HepG2 (cell line): Measurements from ENCODE around the gene CAPN2. TPM values are rescaled to one million over a fixed set of nuclear protein-coding genes. Genes with fewer than 3 reads are reported as not detected.

ENCODE experiments used
- ATAC-seq: fragments of 200-7000 bp; cut with Tn5 transposase; 3 replicates; pipeline ENCODE4 v1.9.1; 2020; ENCODE audit warnings: mild to moderate bottlenecking, moderate library complexity
- BruUV-seq: library from RNA; stranded (reverse); fragments of 400-500 nt; replicated peaks from 2 replicates; lab custom pipeline; 2021; lab: Mats Ljungman, UMichigan
- CTCF ChIA-PET: fragments of 300-600 bp; formaldehyde crosslinking; extraction: SDS; loops from one replicate; lab custom pipeline; 2021; ENCODE audit warnings: low total read pairs, inconsistent platforms, low intra/inter-chr PET ratio; lab: Yijun Ruan, JAX
- POLR2A ChIA-PET: fragments of 350-600 bp; sonication (Branson Sonifier 250); formaldehyde crosslinking; loops from one replicate; lab custom pipeline; 2020; ENCODE audit warnings: antibody characterized with exemption, inconsistent platforms; lab: Yijun Ruan, JAX
- DNase-seq: peaks from one replicate; pipeline ENCODE4 v3.0.0-alpha.2; 2015; ENCODE audit warnings: low spot score
- FAIRE-seq: peaks from 3 replicates; lab custom pipeline; 2011; peaks lifted over from hg19 to GRCh38; lab: Jason Lieb, UNC
- H2AFZ ChIP-seq: one replicate; pipeline ENCODE4 v1.6.1; 2011; ENCODE audit warnings: low read length, inconsistent platforms
- H3K27ac ChIP-seq: fragments of 300-600 bp; 3 replicates; pipeline ENCODE4 v1.8.0; 2011; ENCODE audit warnings: mixed run types, mild to moderate bottlenecking, mixed read lengths, low read length, inconsistent platforms; ENCODE audit not compliant: insufficient read depth; ENCODE audit errors: extremely low read length
- H3K27me3 ChIP-seq, 2 experiments: fragments of 200-600 bp in 1 of 2; 2 replicates in 1 of 2; 3 replicates in 1 of 2; pipeline versions ENCODE4 v1.6.0 to v1.8.0; 2011; ENCODE audit warnings: low read length in 2 of 2, mild to moderate bottlenecking in 2 of 2, moderate library complexity in 2 of 2, inconsistent platforms in 1 of 2; ENCODE audit not compliant: insufficient read depth in 2 of 2, control insufficient read depth in 1 of 2
- H3K36me3 ChIP-seq, 2 experiments: fragments of 200-600 bp in 1 of 2; replicated peaks in 1 of 2; 2 replicates in 1 of 2; 3 replicates in 1 of 2; pipeline versions ENCODE4 v1.5.1 to v1.8.0; 2011; ENCODE audit warnings: low read length in 2 of 2, inconsistent platforms in 1 of 2; ENCODE audit not compliant: insufficient read depth in 2 of 2, control insufficient read depth in 1 of 2
- H3K4me1 ChIP-seq: 2 replicates; pipeline ENCODE4 v1.5.1; 2012; ENCODE audit warnings: low read length, inconsistent platforms; ENCODE audit not compliant: insufficient read depth
- H3K4me2 ChIP-seq: 2 replicates; pipeline ENCODE4 v1.6.0; 2011; ENCODE audit warnings: low read depth, low read length, inconsistent platforms
- H3K4me3 ChIP-seq, 3 experiments: fragments of 200-600 bp in 1 of 3; sonication (generic), shearing (Covaris generic) in 1 of 3; replicated peaks in 1 of 3; 2 replicates each; pipeline ENCODE4 v1.5.1; 2011 to 2016; ENCODE audit warnings: low read length in 3 of 3, inconsistent platforms in 2 of 3, low read depth in 2 of 3, mild to moderate bottlenecking in 2 of 3, control low read depth in 1 of 3, mixed read lengths in 1 of 3; ENCODE audit not compliant: insufficient read depth in 1 of 3
- H3K79me2 ChIP-seq: one replicate; pipeline ENCODE4 v1.6.1; 2011; ENCODE audit warnings: low read length, inconsistent platforms; ENCODE audit not compliant: insufficient read depth
- H3K9ac ChIP-seq: 2 replicates; pipeline ENCODE4 v1.6.0; 2011; ENCODE audit warnings: mild to moderate bottlenecking, low read depth, low read length, inconsistent platforms; ENCODE audit not compliant: insufficient read depth
- H3K9me3 ChIP-seq: 2 replicates; pipeline ENCODE4 v1.5.1; 2012; ENCODE audit warnings: mild to moderate bottlenecking, low read length
- H4K20me1 ChIP-seq: 2 replicates; pipeline ENCODE4 v1.6.0; 2011; ENCODE audit warnings: inconsistent platforms, mild to moderate bottlenecking, low read length, moderate library complexity; ENCODE audit not compliant: insufficient read depth
- CENPX ChIP-seq: sonication (generic); formaldehyde crosslinking; IDR thresholded peaks from 2 replicates; pipeline ENCODE4 v1.9.0; 2021; ENCODE audit warnings: mild to moderate bottlenecking, missing genetic modification reagents, moderate library complexity
- CTCF ChIP-seq: sonication (generic); formaldehyde crosslinking; IDR thresholded peaks from 2 replicates; pipeline ENCODE4 v1.5.0; 2020; ENCODE audit warnings: mild to moderate bottlenecking, missing genetic modification reagents, moderate library complexity
- FOXC1 ChIP-seq: sonication (generic); formaldehyde crosslinking; IDR thresholded peaks from 2 replicates; pipeline ENCODE4 v1.8.0; 2022; ENCODE audit warnings: mild to moderate bottlenecking, missing genetic modification reagents, borderline replicate concordance
- HDAC1 ChIP-seq: sonication (generic); formaldehyde crosslinking; IDR thresholded peaks from 2 replicates; pipeline ENCODE4 v1.5.1; 2020; ENCODE audit warnings: mild to moderate bottlenecking, missing genetic modification reagents
- HOXA5 ChIP-seq: sonication (generic); formaldehyde crosslinking; IDR thresholded peaks from 2 replicates; pipeline ENCODE4 v1.4.0; 2020; ENCODE audit warnings: missing genetic modification reagents
- RAD21 ChIP-seq: fragments of 450-650 bp; formaldehyde crosslinking; IDR thresholded peaks from 2 replicates; pipeline ENCODE4 v1.5.0; 2020; ENCODE audit warnings: mild to moderate bottlenecking
- REL ChIP-seq: sonication (generic); formaldehyde crosslinking; conservative IDR thresholded peaks from 2 replicates; pipeline ENCODE4 v1.8.0; 2022; ENCODE audit warnings: mild to moderate bottlenecking, missing genetic modification reagents, moderate library complexity
- SMAD9 ChIP-seq: sonication (generic); formaldehyde crosslinking; IDR thresholded peaks from 2 replicates; pipeline ENCODE4 v1.5.1; 2020; ENCODE audit warnings: mild to moderate bottlenecking, missing genetic modification reagents
- STAG1 ChIP-seq: sonication (generic); formaldehyde crosslinking; IDR thresholded peaks from 2 replicates; pipeline ENCODE4 v1.4.0; 2020; ENCODE audit warnings: missing genetic modification reagents
- SYNCRIP ChIP-seq: fragments of 200-400 bp; formaldehyde crosslinking; IDR thresholded peaks from 2 replicates; pipeline ENCODE4 v1.6.1; 2018; ENCODE audit warnings: mild to moderate bottlenecking, low read depth, low read length; ENCODE audit not compliant: insufficient read depth
- TCF7L2 ChIP-seq: IDR thresholded peaks from 2 replicates; pipeline ENCODE4 v1.6.1; 2011; ENCODE audit warnings: mild to moderate bottlenecking, low read depth, low read length, moderate library complexity
- ZNF160 ChIP-seq: sonication (generic); formaldehyde crosslinking; IDR thresholded peaks from 2 replicates; pipeline ENCODE4 v1.8.0; 2022; ENCODE audit warnings: mild to moderate bottlenecking, inconsistent platforms, missing genetic modification reagents
- ZNF383 ChIP-seq: sonication (generic); formaldehyde crosslinking; IDR thresholded peaks from 2 replicates; pipeline ENCODE4 v1.4.0; 2020; ENCODE audit warnings: missing genetic modification reagents, mild to moderate bottlenecking, borderline replicate concordance
- ZNF605 ChIP-seq: sonication (generic); formaldehyde crosslinking; IDR thresholded peaks from 2 replicates; pipeline ENCODE4 v1.8.0; 2022; ENCODE audit warnings: mild to moderate bottlenecking, missing genetic modification reagents
- ZNF761 ChIP-seq: sonication (generic); formaldehyde crosslinking; conservative IDR thresholded peaks from 2 replicates; pipeline ENCODE4 v1.4.0; 2020; ENCODE audit warnings: mild to moderate bottlenecking, missing genetic modification reagents
- WGBS: methylation state at CpG from one replicate; pipeline ENCODE4 v1.1.6; 2017; ENCODE audit warnings: low lambda C conversion rate; 5-methylcytosine and 5-hydroxymethylcytosine counted together
- in situ Hi-C: cut with HindIII; loops from 2 replicates; pipeline ENCODE4 v1.10.0; 2017; ENCODE audit warnings: low pct_unique_long_range_greater_than_20kb; ENCODE audit not compliant: extremely low pct_ligation_motif_present
- intact Hi-C: fragments of 100-400 bp; cut with micrococcal nuclease; formaldehyde crosslinking; loops from one replicate; pipeline ENCODE4 v1.10.0; 2022; ENCODE audit not compliant: unreplicated experiment
- polyA plus RNA-seq, 8 experiments: library from polyadenylated mRNA; depleted of rRNA in 3 of 8; stranded (reverse) in 7 of 8; unstranded in 1 of 8; fragments of >200 nt; fragmentation: Illumina TruSeq in 4 of 8; extraction: Trizol in 4 of 8; gene quantifications; 2 replicates each; pipeline versions ENCODE4 v1.2.1 to v1.2.3, GENCODE V29; 2011 to 2016; ENCODE audit warnings: low read depth in 4 of 8, missing spikeins in 1 of 8, mixed read lengths in 1 of 8; ENCODE audit not compliant: insufficient read depth in 1 of 8
- total RNA-seq, 5 experiments: library from RNA; depleted of rRNA; stranded (reverse); fragments of >200 nt; fragmentation: Illumina TruSeq; extraction: Trizol; gene quantifications; 2 replicates each; pipeline ENCODE4 v1.2.3, GENCODE V29; 2016; ENCODE audit warnings: low read depth in 1 of 5
- TF ChIP-seq, protein P1 (sequence below): sonication (generic); formaldehyde crosslinking; IDR thresholded peaks from 2 replicates; pipeline ENCODE4 v1.4.0; 2020; ENCODE audit warnings: missing genetic modification reagents

CAPN2 gene
- total and polyA plus RNA-seq, 2 of the 13 experiments (the other 11 are each of a cell fraction or from before 2014, with no cell fraction given) = 6.2 to 7.4 TPM

- intact Hi-C loops (no loop called here), in situ Hi-C loops (no loop called here)
- ChIA-PET POLR2A (no interaction called here), CTCF (no interaction called here)
- 88% methylated on average over 9 of the region's 9 CpGs for WGBS
- H3K9ac ChIP-seq = no peak overlapping the region
- H3K36me3 ChIP-seq = no peaks in the 10 kb centered on the region
- H3K27me3 ChIP-seq = no peaks in the 10 kb centered on the region
- no peak for ATAC-seq
- no peaks in the 10 kb centered on the region for H4K20me1 ChIP-seq
- no peak overlapping the region for H3K4me3 ChIP-seq
- DNase-seq = no peak
- no TSS peak for BruUV-seq
- no peak overlapping the region for H2AFZ ChIP-seq
- H3K27ac ChIP-seq = no peak overlapping the region
- TF ChIP-seq TCF7L2 (no peak), REL (CRISPR knock-in tag) (no peak), FOXC1 (no peak), HOXA5 (CRISPR knock-in tag) (no peak), SYNCRIP (no peak), HDAC1 (CRISPR knock-in tag) (no peak)
- no peak for FAIRE-seq
- H3K9me3 ChIP-seq = no peaks in the 10 kb centered on the region
- H3K4me2 ChIP-seq = no peak overlapping the region
- 0 out of 2 replicates have a peak, but pooled peaks cover 10% of the 10 kb centered on the region for H3K4me1 ChIP-seq
- H3K79me2 ChIP-seq = no peaks in the 10 kb centered on the region
Measured at GRCh38 chr1:223758734-223759133, 46.4 kb downstream of the CAPN2 start.

- H3K36me3 ChIP-seq = no peaks in the 10 kb centered on the region
- TF ChIP-seq CTCF (CRISPR knock-in tag) = peak; percentile 34; the same call in 1 of the 2 replicates
- TF ChIP-seq ZNF761 (CRISPR knock-in tag) = no peak
- no peak for TF ChIP-seq RAD21
- TF ChIP-seq CENPX (CRISPR knock-in tag) = no peak
- no peak for TF ChIP-seq ZNF605
- TF ChIP-seq ZNF160 (CRISPR knock-in tag) = no peak
- TF ChIP-seq, protein P1, sequence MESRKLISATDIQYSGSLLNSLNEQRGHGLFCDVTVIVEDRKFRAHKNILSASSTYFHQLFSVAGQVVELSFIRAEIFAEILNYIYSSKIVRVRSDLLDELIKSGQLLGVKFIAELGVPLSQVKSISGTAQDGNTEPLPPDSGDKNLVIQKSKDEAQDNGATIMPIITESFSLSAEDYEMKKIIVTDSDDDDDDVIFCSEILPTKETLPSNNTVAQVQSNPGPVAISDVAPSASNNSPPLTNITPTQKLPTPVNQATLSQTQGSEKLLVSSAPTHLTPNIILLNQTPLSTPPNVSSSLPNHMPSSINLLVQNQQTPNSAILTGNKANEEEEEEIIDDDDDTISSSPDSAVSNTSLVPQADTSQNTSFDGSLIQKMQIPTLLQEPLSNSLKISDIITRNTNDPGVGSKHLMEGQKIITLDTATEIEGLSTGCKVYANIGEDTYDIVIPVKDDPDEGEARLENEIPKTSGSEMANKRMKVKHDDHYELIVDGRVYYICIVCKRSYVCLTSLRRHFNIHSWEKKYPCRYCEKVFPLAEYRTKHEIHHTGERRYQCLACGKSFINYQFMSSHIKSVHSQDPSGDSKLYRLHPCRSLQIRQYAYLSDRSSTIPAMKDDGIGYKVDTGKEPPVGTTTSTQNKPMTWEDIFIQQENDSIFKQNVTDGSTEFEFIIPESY (CRISPR knock-in tag) = peak; percentile 91
- TF ChIP-seq STAG1 (CRISPR knock-in tag) = peak; percentile 27; the same call in 1 of the 2 replicates
- no peak for TF ChIP-seq SMAD9 (CRISPR knock-in tag)
- no peak for TF ChIP-seq ZNF383 (CRISPR knock-in tag)
- H3K79me2 ChIP-seq = no peaks in the 10 kb centered on the region
- POLR2A ChIA-PET = no interaction called here
- H3K4me1 ChIP-seq = peaks cover 14% of the 10 kb centered on the region
- intact Hi-C loops = no loop called here
- FAIRE-seq (no peak), DNase-seq (no peak), ATAC-seq (peak; percentile 58)
- no peak overlapping the region for H3K9ac ChIP-seq
- CTCF ChIA-PET = no interaction called here
- no peak overlapping the region for H2AFZ ChIP-seq
- H3K9me3 ChIP-seq = no peaks in the 10 kb centered on the region
- H3K4me2 ChIP-seq = no peak overlapping the region
- H3K4me3 ChIP-seq = no peak overlapping the region
- no peaks in the 10 kb centered on the region for H3K27me3 ChIP-seq
- WGBS = 79% methylated on average over 13 of the region's 13 CpGs
- H3K27ac ChIP-seq = no peak overlapping the region
- BruUV-seq = no TSS peak
- in situ Hi-C loops = no loop called here
- H4K20me1 ChIP-seq = no peaks in the 10 kb centered on the region
Measured at GRCh38 chr1:223759273-223759672, 46.9 kb downstream of the CAPN2 start.
